ENCODE results near the gene ATF7. TPM values are rescaled to one million over a fixed set of nuclear protein-coding genes. Genes with fewer than 3 reads are reported as not detected.

ATF7 gene
- total and polyA plus RNA-seq, 2 donors (not counting 1 experiment from before 2014, with no cell fraction given): 15.7 to 42.2 TPM

GRCh38 chr12:53508534-53509170, 117.5 kb downstream of the ATF7 start:
- Mint-ChIP-seq H3K27ac (peak overlapping the region; percentile 64), H3K4me1 (peaks cover 10% of the 10 kb centered on the region), H3K4me3 (no peak overlapping the region), H3K27me3 (no peaks in the 10 kb centered on the region), H3K9me3 (ENCODE audit: insufficient read depth) (no peaks in the 10 kb centered on the region)
- Histone ChIP-seq H3K27me3 (replicated peaks in 1 of 4; ENCODE audit: control extremely low read depth in 1 of 4, control insufficient read depth in 3 of 4, insufficient read depth in 4 of 4, low read length in 3 of 4) (no peaks in the 10 kb centered on the region), H3K36me3 (replicated peaks in 1 of 2; ENCODE audit: control extremely low read depth in 1 of 2, control insufficient read depth in 1 of 2, extremely low read depth in 1 of 2, insufficient read depth in 2 of 2, low read length in 1 of 2) (peaks cover 0 to 45% of the 10 kb centered on the region in 2 experiments), H3K79me2 (ENCODE audit: control insufficient read depth, insufficient read depth, low read length) (peaks cover 9% of the 10 kb centered on the region), H2AFZ (ENCODE audit: insufficient read depth, low read depth, low read length, poor library complexity, severe bottlenecking) (peak overlapping the region; percentile 57), H3K4me1 (ENCODE audit: control insufficient read depth in 2 of 2, insufficient read depth in 2 of 2, low read length in 2 of 2) (peaks cover 6 to 8% of the 10 kb centered on the region in 2 donors), H3K9me3 (ENCODE audit: control extremely low read depth in 1 of 3, control insufficient read depth in 2 of 3, insufficient read depth in 1 of 3, low read length in 2 of 3) (no peaks in the 10 kb centered on the region), H3K4me2 (replicated peaks; ENCODE audit: low read depth, low read length, poor library complexity, severe bottlenecking) (peak overlapping the region; percentile 38), H3K27ac (ENCODE audit: low read length in 2 of 2) (peak overlapping the region; percentile 30 to 31), H3K9ac (ENCODE audit: low read length) (no peak overlapping the region), H3K4me3 (ENCODE audit: control extremely low read depth in 1 of 5, extremely low read depth in 1 of 5, insufficient read depth in 1 of 5, low read depth in 2 of 5, low read length in 4 of 5) (no peak overlapping the region), H4K20me1 (ENCODE audit: control insufficient read depth, insufficient read depth, low read length, poor library complexity, severe bottlenecking) (no peaks in the 10 kb centered on the region)
- DNase-seq (peak; percentile 87), ATAC-seq (ENCODE audit: low read depth) (peak; percentile 100)
- TF ChIP-seq EZH2 (IDR thresholded peaks at IDR 0.05; ENCODE audit: borderline replicate concordance, insufficient read depth, low read depth, low read length, poor library complexity, severe bottlenecking): no peak
- peak; percentile 95 for TF ChIP-seq CTCF (IDR thresholded peaks at IDR 0.05)
- CTCF ChIA-PET: interaction anchor here (0.6 to 4.4 kb wide), 44 partner anchors 9 to 989 kb away, joined by 3 to 63 read pairs (median 4); partner anchors contain the start of genes AAAS, AMHR2, ATP5MC2 and MAP3K12
- POLR2A ChIA-PET: interaction anchor here (0.6 to 1.2 kb wide), 7 partner anchors 8 to 894 kb away, joined by 3 to 5 read pairs (median 4); no protein-coding TSS in a partner anchor
- 48% methylated on average over 5 of the region's 7 CpGs for WGBS (ENCODE audit: insufficient coverage)
- intact Hi-C loops (cut with micrococcal nuclease): loop anchor here (1.0 to 5.0 kb wide), 5 partner anchors 36 to 184 kb away; partner anchors contain the start of gene PCBP2

- intact Hi-C loops (cut with micrococcal nuclease): loop anchor here (5.0 kb wide), 1 partner anchor 35 kb away; no protein-coding TSS in a partner anchor
Observed at GRCh38 chr12:53507603-53507885, 118.6 kb downstream of the ATF7 start.

More at GRCh38 chr12:53507603-53507885, 118.6 kb downstream of the ATF7 start:
- Mint-ChIP-seq H3K9me3 (ENCODE audit: insufficient read depth) (no peaks in the 10 kb centered on the region), H3K4me1 (peaks cover 10% of the 10 kb centered on the region), H3K27ac (no peak overlapping the region), H3K27me3 (no peaks in the 10 kb centered on the region), H3K4me3 (no peak overlapping the region)
- Histone ChIP-seq H3K9me3 (ENCODE audit: control extremely low read depth in 1 of 3, control insufficient read depth in 2 of 3, insufficient read depth in 1 of 3, low read length in 2 of 3) (no peaks in the 10 kb centered on the region), H3K27ac (ENCODE audit: low read length in 2 of 2) (no peak overlapping the region), H3K79me2 (ENCODE audit: control insufficient read depth, insufficient read depth, low read length) (peaks cover 9% of the 10 kb centered on the region), H3K27me3 (replicated peaks in 1 of 4; ENCODE audit: control extremely low read depth in 1 of 4, control insufficient read depth in 3 of 4, insufficient read depth in 4 of 4, low read length in 3 of 4) (no peaks in the 10 kb centered on the region), H3K4me1 (ENCODE audit: control insufficient read depth in 2 of 2, insufficient read depth in 2 of 2, low read length in 2 of 2) (peaks cover 6 to 8% of the 10 kb centered on the region in 2 donors), H3K36me3 (replicated peaks in 1 of 2; ENCODE audit: control extremely low read depth in 1 of 2, control insufficient read depth in 1 of 2, extremely low read depth in 1 of 2, insufficient read depth in 2 of 2, low read length in 1 of 2) (peaks cover 0 to 38% of the 10 kb centered on the region in 2 experiments), H3K4me2 (replicated peaks; ENCODE audit: low read depth, low read length, poor library complexity, severe bottlenecking) (no peak overlapping the region), H3K9ac (ENCODE audit: low read length) (no peak overlapping the region), H3K4me3 (ENCODE audit: control extremely low read depth in 1 of 5, extremely low read depth in 1 of 5, insufficient read depth in 1 of 5, low read depth in 2 of 5, low read length in 4 of 5) (no peak overlapping the region), H4K20me1 (ENCODE audit: control insufficient read depth, insufficient read depth, low read length, poor library complexity, severe bottlenecking) (no peaks in the 10 kb centered on the region), H2AFZ (ENCODE audit: insufficient read depth, low read depth, low read length, poor library complexity, severe bottlenecking) (no peak overlapping the region)
- TF ChIP-seq CTCF (IDR thresholded peaks at IDR 0.05) (no peak), EZH2 (IDR thresholded peaks at IDR 0.05; ENCODE audit: borderline replicate concordance, insufficient read depth, low read depth, low read length, poor library complexity, severe bottlenecking) (no peak)
- ChIA-PET CTCF (interaction anchor here (0.7 to 4.4 kb wide), 11 partner anchors 8 to 209 kb away, joined by 3 to 63 read pairs (median 22); partner anchors contain the start of genes AMHR2, MAP3K12, MYG1 and TARBP2), POLR2A (interaction anchor here (0.6 kb wide), 1 partner anchor 90 kb away, joined by 3 read pairs; no protein-coding TSS in a partner anchor)
- no peak for ATAC-seq (ENCODE audit: low read depth)
- no peak for DNase-seq
- WGBS (ENCODE audit: insufficient coverage): 93% methylated on average over 2 of the region's 4 CpGs

Data from B cell (primary cell).